OCI-LY1 (cell line): ENCODE measurements around the gene ANKRD53.
A peak's percentile ranks its signal among the peaks of the same experiment; 100 is the strongest.
"Not testable (repeated sequence)": the region's sequence is repeated elsewhere in the genome, so short reads cannot be mapped to it uniquely, and the experiment has no call there.

Experiments
- H2AFZ ChIP-seq: fragments of 200-600 bp; sonication (generic), shearing (Covaris generic); 2 replicates; pipeline ENCODE4 v1.6.0; 2014; ENCODE audit warnings: antibody characterized with exemption, mild to moderate bottlenecking, low read length
- H3F3A ChIP-seq: fragments of 200-600 bp; sonication (generic), shearing (Covaris generic); 2 replicates; pipeline ENCODE4 v1.6.0; 2014; ENCODE audit warnings: mild to moderate bottlenecking, antibody characterized with exemption, low read length, moderate library complexity; ENCODE audit not compliant: insufficient read depth
- H3K27ac ChIP-seq: fragments of 200-600 bp; sonication (generic); 2 replicates; pipeline ENCODE4 v1.5.1; 2014; ENCODE audit warnings: low read length, mixed run types, mild to moderate bottlenecking, low read depth; ENCODE audit not compliant: poor library complexity, severe bottlenecking
- H3K27me3 ChIP-seq: fragments of 200-600 bp; sonication (generic); 2 replicates; pipeline ENCODE4 v1.6.0; 2014; ENCODE audit warnings: antibody characterized with exemption, mild to moderate bottlenecking, low read length, moderate library complexity; ENCODE audit not compliant: insufficient read depth
- H3K36me3 ChIP-seq: fragments of 200-600 bp; sonication (generic); 2 replicates; pipeline ENCODE4 v1.6.1; 2014; ENCODE audit warnings: mild to moderate bottlenecking, antibody characterized with exemption, low read length, moderate library complexity, mixed read lengths; ENCODE audit not compliant: insufficient read depth
- H3K4me1 ChIP-seq: fragments of 200-600 bp; sonication (generic); 2 replicates; pipeline ENCODE4 v1.5.1; 2014; ENCODE audit warnings: mild to moderate bottlenecking, low read length, moderate library complexity; ENCODE audit not compliant: insufficient read depth, severe bottlenecking
- H3K4me2 ChIP-seq: fragments of 200-600 bp; sonication (generic), shearing (Covaris generic); 2 replicates; pipeline ENCODE4 v1.6.1; 2014; ENCODE audit warnings: low read length
- H3K4me3 ChIP-seq: fragments of 200-600 bp; sonication (generic); 2 replicates; pipeline ENCODE4 v1.5.1; 2014; ENCODE audit warnings: low read length, low read depth, mild to moderate bottlenecking, mixed read lengths; ENCODE audit not compliant: poor library complexity, severe bottlenecking
- H3K79me2 ChIP-seq: fragments of 200-600 bp; shearing (Covaris generic); 2 replicates; pipeline ENCODE4 v1.6.1; 2016; ENCODE audit warnings: mixed run types, low read length, mixed read lengths; ENCODE audit not compliant: insufficient read depth
- H3K9ac ChIP-seq: fragments of 200-600 bp; sonication (generic), shearing (Covaris generic); 2 replicates; pipeline ENCODE4 v1.6.1; 2014; ENCODE audit warnings: mild to moderate bottlenecking, low read length, mixed read lengths
- H3K9me2 ChIP-seq: fragments of 200-600 bp; sonication (generic), shearing (Covaris generic); 2 replicates; pipeline ENCODE4 v1.6.1; 2014; ENCODE audit warnings: low read depth, mild to moderate bottlenecking, low read length, mixed read lengths
- H3K9me3 ChIP-seq: fragments of 200-600 bp; shearing (Covaris generic); 2 replicates; pipeline ENCODE4 v1.6.1; 2014; ENCODE audit warnings: low read length, mixed read lengths
- H4K20me1 ChIP-seq: fragments of 200-600 bp; sonication (generic), shearing (Covaris generic); 2 replicates; pipeline ENCODE4 v1.6.0; 2016; ENCODE audit warnings: mild to moderate bottlenecking, low read length; ENCODE audit not compliant: insufficient read depth
- CTCF ChIP-seq: fragments of 200-600 bp; sonication (generic), shearing (Covaris generic); IDR thresholded peaks from 2 replicates; pipeline ENCODE4 v1.5.1; 2017; ENCODE audit warnings: mild to moderate bottlenecking, antibody characterized with exemption, low read length, moderate library complexity, mixed read lengths

Gene ANKRD53

DNA sequence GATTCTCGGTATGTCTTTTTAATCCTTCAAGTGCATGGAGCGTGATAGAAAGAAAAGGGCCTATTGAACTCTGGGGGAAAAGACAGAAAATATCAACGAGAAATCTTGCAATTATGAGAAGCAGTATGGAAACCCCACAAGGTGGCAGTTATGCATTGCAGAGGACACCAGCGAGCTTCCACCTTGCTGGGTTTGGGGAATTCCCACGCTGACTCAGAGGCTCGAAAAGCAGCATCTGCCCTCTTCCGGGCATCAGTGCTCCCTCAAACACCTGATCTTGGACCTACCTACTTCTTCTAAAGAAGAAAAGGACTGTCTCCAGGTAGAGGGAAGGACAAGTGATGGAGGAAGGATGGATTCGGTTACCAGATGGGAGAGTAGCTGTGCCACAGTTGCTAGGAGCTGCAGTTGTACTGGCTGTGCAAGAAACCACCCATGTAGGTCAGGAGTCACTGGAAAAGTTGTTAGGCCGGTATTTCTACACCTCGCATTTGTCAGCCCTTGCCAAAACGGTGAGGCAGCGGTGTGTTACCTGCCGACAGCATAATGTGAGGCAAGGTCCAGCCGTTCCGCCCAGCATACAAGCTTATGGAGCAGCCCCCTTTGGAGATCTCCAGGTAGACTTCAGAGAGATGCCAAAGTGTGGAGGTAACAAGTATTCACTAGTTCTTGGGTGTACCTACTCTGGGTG is 45.3 kb downstream of the ANKRD53 start:
- H3K4me3 ChIP-seq: not testable (repeated sequence)

More for the DNA sequence above, 45.3 kb downstream of the ANKRD53 start:
- not testable (repeated sequence) for H2AFZ ChIP-seq, H3K9me3 ChIP-seq, H4K20me1 ChIP-seq, H3K36me3 ChIP-seq, H3K9ac ChIP-seq, H3K4me1 ChIP-seq, H3K79me2 ChIP-seq, H3K27me3 ChIP-seq, H3K27ac ChIP-seq, H3F3A ChIP-seq, H3K9me2 ChIP-seq, H3K4me2 ChIP-seq
- TF ChIP-seq CTCF: peak; percentile 39; the same call in 1 of the 2 replicates
